ENCODE data around the gene ENPP3.
"Not testable (repeated sequence)": the region's sequence is repeated elsewhere in the genome, so short reads cannot be mapped to it uniquely, and the experiment has no call there.

Gene ENPP3

DNA sequence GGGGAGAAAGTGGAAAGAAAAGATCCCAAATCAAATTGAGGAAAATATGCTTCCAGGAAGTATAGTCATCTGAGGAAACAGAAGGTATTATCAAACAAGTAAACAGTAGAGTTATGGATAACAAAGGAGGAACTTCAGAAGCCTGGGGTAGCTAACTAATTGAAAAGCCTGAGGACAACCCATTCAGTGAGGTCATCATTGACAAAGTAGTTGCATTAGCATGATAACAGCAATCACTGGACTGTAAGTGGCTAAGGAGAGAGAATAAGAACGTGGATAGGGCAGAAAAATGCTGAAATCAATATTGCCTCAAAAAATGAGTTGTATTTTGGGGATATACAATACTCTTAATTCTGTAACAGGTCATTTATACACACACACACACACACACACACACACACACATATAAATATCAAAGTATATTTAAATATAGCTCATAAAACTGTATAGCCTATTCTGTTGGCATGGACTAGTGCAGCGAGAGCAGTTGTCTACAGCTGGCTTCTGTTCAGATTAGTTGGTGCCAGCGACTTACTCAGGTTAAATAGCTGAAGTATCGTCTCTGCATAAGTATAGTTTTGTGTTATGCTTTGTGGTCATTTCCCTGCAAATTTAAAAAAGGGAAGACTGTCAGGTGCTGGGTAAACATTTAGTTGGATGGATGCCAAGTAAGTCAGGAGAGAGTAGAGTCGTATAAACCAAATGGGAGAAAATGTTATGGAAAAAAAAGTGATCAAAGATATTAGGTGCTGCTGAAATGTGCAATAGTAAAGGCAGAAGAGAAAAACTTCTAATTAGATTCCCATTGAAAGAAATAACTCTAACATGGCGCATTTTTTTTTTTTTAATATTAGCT lies 107.6 kb downstream of the ENPP3 start:
- H3K27me3 ChIP-seq (replicated peaks), result no peaks in the 10 kb centered on the region
- in situ Hi-C loops (cut with HindIII; ENCODE audit: low pct_ligation_motif_present, low sequenced_read_pairs), result no loop called here
- TF ChIP-seq, protein P1, sequence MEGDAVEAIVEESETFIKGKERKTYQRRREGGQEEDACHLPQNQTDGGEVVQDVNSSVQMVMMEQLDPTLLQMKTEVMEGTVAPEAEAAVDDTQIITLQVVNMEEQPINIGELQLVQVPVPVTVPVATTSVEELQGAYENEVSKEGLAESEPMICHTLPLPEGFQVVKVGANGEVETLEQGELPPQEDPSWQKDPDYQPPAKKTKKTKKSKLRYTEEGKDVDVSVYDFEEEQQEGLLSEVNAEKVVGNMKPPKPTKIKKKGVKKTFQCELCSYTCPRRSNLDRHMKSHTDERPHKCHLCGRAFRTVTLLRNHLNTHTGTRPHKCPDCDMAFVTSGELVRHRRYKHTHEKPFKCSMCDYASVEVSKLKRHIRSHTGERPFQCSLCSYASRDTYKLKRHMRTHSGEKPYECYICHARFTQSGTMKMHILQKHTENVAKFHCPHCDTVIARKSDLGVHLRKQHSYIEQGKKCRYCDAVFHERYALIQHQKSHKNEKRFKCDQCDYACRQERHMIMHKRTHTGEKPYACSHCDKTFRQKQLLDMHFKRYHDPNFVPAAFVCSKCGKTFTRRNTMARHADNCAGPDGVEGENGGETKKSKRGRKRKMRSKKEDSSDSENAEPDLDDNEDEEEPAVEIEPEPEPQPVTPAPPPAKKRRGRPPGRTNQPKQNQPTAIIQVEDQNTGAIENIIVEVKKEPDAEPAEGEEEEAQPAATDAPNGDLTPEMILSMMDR (IDR thresholded peaks at IDR 0.05; ENCODE audit: low read depth, low read length, missing control alignments), result no peak
- no peaks in the 10 kb centered on the region for H3K36me3 ChIP-seq (replicated peaks)
- DNase-seq, result no peak
- no peak overlapping the region for H3K27ac ChIP-seq
- no peak overlapping the region for H3K4me3 ChIP-seq (ENCODE audit: low read depth, low read length)

DNA sequence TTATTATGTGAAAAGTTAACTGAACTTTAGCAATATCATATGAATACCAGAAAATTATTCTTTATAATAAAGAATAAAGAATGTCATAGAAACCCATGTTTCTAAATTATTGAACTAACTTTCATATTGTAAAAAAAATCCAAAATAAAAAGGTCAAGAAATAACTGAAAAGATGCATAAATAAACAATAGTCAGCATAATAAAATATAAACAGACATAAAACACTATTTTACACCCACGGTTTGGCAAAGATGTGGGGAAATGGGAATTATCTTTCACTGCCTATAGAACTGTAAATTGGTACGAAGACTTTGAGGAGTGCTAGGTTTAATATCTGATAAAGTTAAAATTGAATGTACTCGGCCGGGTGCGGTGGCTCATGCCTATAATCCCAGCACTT lies 108.4 kb downstream of the ENPP3 start:
- DNase-seq, result no peak

DNA sequence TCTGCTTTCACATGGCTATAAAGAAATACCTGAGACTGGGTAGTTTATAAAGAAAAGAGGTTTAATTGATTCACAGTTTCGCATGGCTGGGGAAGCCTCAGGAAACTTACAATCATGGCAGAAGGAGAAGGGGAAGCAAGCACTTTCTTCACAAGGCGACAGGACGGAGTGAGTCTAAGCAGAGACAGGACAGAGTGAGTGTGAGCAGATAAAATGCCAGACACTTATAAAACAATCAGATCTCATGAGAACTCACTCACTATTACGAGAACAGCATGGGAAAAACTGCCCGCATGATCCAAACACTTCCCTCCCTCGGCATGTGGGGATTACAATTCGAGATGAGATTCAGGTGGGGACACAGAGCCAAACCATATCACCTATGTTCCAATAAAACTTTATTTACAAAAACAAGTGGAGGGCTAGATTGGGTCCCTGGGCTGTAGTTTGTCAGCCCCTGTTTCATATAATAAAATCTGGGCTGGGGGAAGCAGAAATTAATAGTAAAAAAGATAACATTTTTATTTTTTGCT lies 110.8 kb downstream of the ENPP3 start:
- TF ChIP-seq, protein P1 (IDR thresholded peaks at IDR 0.05; ENCODE audit: low read depth, low read length, missing control alignments), result no peak
- no peak for DNase-seq
- Histone ChIP-seq H3K36me3 (replicated peaks) (no peaks in the 10 kb centered on the region), H3K27me3 (replicated peaks) (no peaks in the 10 kb centered on the region), H3K27ac (no peak overlapping the region), H3K4me3 (ENCODE audit: low read depth, low read length) (no peak overlapping the region)
- in situ Hi-C loops (cut with HindIII; ENCODE audit: low pct_ligation_motif_present, low sequenced_read_pairs), result no loop called here

More for the DNA sequence above, 108.4 kb downstream of the ENPP3 start:
- H3K27me3 ChIP-seq (replicated peaks), result no peaks in the 10 kb centered on the region
- TF ChIP-seq, protein P1 (IDR thresholded peaks at IDR 0.05; ENCODE audit: low read depth, low read length, missing control alignments), result no peak
- in situ Hi-C loops (cut with HindIII; ENCODE audit: low pct_ligation_motif_present, low sequenced_read_pairs), result no loop called here
- no peak overlapping the region for H3K4me3 ChIP-seq (ENCODE audit: low read depth, low read length)
- no peaks in the 10 kb centered on the region for H3K36me3 ChIP-seq (replicated peaks)
- H3K27ac ChIP-seq, result no peak overlapping the region

DNA sequence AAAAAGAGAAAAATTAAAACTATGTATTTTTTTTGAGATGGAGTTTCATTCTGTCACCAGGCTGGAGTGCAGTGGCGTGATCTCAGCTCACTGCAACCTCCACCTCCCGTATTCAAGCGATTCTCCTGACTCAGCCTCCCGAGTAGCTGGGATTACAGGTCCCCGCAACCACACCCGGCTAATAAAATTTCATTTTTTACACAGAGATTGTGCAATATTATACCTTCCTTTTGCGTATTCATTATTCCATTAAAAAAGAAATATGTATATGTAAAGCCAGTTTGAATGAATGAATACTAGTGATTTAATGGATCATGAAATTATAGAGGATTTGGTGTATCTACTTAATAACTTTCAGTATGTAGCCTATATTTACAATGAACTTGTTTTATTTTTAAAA lies 111.9 kb downstream of the ENPP3 start:
- in situ Hi-C loops (cut with HindIII; ENCODE audit: low pct_ligation_motif_present, low sequenced_read_pairs), result no loop called here
- TF ChIP-seq, protein P1 (IDR thresholded peaks at IDR 0.05; ENCODE audit: low read depth, low read length, missing control alignments), result no peak

DNA sequence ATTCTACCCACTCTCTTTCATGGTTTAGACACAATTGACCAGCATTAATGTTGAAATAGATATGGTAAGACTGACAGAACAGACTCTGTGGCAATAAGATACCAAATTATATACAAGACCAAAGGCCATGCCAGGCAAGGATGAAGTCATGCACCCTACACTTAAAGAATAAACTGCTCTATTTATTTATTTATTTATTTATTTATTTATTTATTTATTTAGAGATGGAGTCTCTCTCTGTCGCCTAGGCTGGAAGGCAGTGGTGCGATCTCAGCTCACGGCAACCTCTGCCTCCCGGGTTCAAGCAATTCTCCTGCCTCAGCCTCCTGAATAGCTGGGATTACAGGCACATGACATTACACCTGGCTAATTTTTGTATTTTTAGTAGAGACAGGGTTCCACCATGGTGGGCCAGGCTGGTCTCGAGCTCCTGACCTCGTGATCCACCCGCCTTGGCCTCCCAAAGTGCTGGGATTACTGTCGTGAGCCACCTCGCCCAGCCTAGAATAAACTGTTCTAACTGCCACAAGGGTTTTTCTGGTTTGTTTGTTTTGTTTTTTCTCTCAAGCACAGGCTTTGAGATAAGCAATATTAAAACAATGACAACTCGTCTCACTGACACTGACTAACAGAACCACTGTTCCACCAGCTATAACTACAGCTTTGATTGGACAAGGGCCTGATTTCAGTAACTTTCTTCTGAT lies 114.1 kb downstream of the ENPP3 start:
- H3K4me3 ChIP-seq (ENCODE audit: low read depth, low read length); H3K27me3 ChIP-seq (replicated peaks); H3K36me3 ChIP-seq (replicated peaks); H3K27ac ChIP-seq; DNase-seq; in situ Hi-C loops (cut with HindIII; ENCODE audit: low pct_ligation_motif_present, low sequenced_read_pairs): not testable (repeated sequence)

More for the DNA sequence above, 111.9 kb downstream of the ENPP3 start:
- no peak overlapping the region for H3K4me3 ChIP-seq (ENCODE audit: low read depth, low read length)
- H3K36me3 ChIP-seq (replicated peaks), result no peaks in the 10 kb centered on the region
- DNase-seq, result no peak
- no peak overlapping the region for H3K27ac ChIP-seq
- no peaks in the 10 kb centered on the region for H3K27me3 ChIP-seq (replicated peaks)

DNA sequence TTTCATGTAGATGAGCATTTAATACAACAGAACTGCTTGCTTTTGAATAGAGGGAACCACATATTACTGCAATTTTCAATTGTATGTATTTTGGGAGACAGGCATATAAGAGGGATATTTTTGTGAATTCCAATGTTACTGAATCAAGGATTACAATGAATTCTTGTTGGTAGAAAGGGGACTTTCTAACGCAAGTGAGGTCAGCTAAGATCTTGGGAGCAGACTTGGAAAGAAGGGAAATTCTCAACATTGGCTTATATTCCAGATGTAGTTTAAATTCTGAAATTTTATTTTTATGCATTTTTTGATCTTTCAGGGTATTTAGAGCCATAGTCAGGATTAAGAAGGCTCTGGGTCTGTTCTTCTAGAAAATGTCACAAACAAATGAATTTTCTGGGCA lies 117.0 kb downstream of the ENPP3 start:
- H3K4me3 ChIP-seq (ENCODE audit: low read depth, low read length), result no peak overlapping the region
- in situ Hi-C loops (cut with HindIII; ENCODE audit: low pct_ligation_motif_present, low sequenced_read_pairs), result no loop called here
- DNase-seq, result peak; percentile 22
- TF ChIP-seq, protein P1 (IDR thresholded peaks at IDR 0.05; ENCODE audit: low read depth, low read length, missing control alignments), result no peak
- no peaks in the 10 kb centered on the region for H3K36me3 ChIP-seq (replicated peaks)
- H3K27me3 ChIP-seq (replicated peaks), result no peaks in the 10 kb centered on the region
- peak overlapping the region; percentile 57 for H3K27ac ChIP-seq

Data from brain microvascular endothelial cell (primary cell).